ACHN (cell line): ENCODE results near the gene KCNK4.

Experiments used
- DNase-seq: peaks from one replicate; pipeline ENCODE4 v3.0.0-alpha.2; 2015
- in situ Hi-C: cut with HindIII; loops from 2 replicates; pipeline ENCODE4 v1.10.0; 2017; ENCODE audit warnings: low sequenced_read_pairs, low pct_ligation_motif_present, low pct_unique_long_range_greater_than_20kb

The KCNK4 gene

GRCh38 chr11:64333556-64333955, 42.5 kb downstream of the KCNK4 start:
- DNase-seq, result no peak
- in situ Hi-C loops, result no loop called here

GRCh38 chr11:64334764-64335735, 43.9 kb downstream of the KCNK4 start:
- DNase-seq, result peak; percentile 98
- in situ Hi-C loops, result no loop called here

- DNase-seq, result no peak
- in situ Hi-C loops, result no loop called here
These were observed 46.6 kb downstream of the KCNK4 start for GRCh38 chr11:64337538-64338249.

- DNase-seq, result no peak
- in situ Hi-C loops, result no loop called here
These were observed 47.6 kb downstream of the KCNK4 start for GRCh38 chr11:64338716-64339115.

DNA sequence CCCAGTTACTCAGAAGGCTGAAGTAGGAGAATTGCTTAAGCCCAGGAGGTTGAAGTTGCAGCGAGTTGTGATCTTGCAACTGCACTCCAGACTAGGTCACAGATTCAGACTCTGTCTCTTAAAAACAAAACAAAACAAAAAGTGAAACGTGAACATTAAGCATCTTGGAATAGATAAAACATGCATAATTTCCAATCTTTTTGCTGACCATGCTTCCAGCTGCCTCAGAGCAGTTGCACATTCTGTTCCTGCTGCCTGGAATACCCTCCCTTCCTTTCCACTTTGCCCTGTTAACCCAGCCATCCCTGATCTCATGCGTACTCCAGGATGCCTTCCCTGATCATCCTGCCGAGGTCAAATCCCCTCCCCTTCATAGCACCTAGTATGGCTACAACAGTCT, 48.2 kb downstream of the KCNK4 start:
- DNase-seq, result no peak
- in situ Hi-C loops, result no loop called here

DNA sequence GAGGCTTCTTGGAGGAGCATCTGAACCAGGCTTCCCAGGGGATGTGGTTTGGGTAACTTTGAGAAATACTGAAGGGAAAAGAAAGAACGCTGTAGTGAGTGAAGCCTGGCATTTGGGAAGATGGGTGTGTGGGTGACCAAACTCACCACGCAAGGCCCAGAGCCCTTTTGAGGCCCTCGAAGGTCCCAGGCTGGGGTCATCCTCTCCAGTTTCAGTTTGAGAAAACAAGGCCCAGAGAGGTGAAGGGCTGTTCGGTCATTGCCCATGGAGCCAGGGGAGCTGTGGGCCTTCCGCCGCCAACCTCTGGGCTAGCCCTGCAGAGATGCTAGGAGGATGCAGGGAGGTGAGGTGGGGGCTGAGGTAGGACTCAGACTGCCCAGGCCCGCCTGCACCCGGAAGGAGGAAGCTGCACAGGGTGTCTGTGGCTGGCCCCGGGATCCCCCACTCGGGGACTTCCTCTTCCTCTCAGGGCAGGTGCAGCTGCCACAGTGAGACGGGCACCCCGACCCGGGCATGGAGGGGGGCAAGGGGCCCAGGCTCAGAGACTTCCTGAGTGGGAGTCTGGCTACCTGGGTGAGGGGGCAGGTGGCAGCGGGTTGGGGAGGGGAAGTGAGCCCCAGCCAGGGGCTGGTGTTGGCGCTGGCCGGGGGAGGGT, 48.8 kb downstream of the KCNK4 start, which contains the start of gene CCDC88B:
TSS of gene CCDC88B (plus strand) at position 451 of the 655 bp plus-strand sequence. CDS start at position 514, 63 bp downstream.
- in situ Hi-C loops, result no loop called here
- no peak for DNase-seq

DNA sequence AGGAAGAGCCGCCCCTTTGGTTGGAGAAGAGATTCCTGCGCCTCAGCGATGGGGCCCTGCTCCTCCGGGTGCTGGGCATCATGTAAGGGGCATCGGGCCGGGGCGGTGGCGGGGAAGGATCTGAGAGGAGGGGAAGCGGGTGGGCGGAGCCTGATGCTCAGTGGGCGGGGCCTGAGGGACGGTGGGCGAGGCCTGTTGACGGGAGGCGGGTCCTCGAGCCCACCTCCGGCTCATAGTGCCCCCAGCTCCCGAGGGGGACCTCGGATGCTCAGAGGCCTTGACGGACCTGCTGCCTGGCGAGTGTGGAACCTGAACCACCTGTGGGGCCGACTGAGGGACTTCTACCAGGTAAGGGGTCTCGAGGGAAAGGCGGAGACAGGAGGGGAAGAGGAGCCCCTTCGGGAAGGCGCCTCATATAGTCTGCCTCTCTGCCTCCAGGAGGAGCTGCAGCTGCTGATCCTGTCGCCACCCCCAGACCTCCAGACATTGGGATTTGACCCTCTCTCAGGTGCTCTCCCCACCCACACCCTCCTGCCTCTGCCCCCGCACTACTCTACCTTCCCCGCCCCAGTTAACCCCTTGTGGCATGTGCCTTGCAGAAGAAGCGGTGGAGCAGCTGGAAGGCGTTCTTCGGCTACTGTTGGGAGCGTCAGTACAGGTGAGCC, 49.7 kb downstream of the KCNK4 start:
- in situ Hi-C loops, result no loop called here
- DNase-seq, result no peak

GRCh38 chr11:64341429-64341828, 50.3 kb downstream of the KCNK4 start:
- in situ Hi-C loops, result no loop called here
- no peak for DNase-seq

DNA sequence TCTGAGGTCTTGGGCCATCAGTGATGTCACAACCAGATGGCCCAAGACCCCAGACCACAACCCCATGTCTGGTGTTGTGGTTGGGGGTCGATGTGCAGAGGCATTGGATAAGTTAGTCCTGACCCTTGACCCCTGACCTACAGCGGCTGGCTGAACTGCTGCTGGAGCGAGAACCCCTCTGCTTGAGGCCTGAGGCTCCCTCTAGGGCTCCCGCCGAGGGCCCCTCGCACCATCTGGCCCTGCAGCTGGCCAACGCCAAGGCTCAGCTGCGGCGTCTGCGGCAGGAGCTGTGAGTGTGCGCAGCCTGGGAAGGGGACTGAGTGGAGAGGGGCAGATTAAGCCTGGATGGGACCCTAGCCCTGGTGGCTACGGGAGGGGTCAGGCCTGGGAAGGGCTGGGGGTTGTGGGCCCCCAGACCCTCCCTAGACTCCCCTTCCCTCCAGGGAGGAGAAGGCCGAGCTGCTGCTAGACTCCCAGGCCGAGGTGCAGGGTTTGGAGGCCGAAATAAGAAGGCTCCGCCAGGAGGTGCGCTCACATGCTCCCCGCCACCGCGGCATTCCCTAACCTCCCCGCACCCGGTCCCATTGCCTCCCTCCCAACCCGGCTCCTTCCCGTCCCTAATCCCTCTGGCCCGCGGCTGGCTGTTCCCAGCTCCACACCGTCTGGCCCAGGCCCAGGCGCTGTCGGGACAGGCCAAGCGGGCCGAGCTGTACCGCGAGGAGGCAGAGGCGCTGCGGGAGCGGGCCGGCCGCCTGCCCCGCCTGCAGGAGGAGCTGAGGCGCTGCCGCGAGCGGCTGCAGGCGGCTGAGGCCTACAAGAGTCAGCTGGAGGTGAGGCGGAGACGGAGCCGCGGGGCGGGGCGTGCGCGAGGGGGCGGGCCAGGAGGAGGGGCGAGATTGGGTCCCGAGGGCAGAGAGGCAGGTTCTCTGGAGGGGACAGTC, 51.0 kb downstream of the KCNK4 start:
- DNase-seq, result peak; percentile 85
- in situ Hi-C loops, result no loop called here

- in situ Hi-C loops, result no loop called here
- DNase-seq, result no peak
These were observed 52.0 kb downstream of the KCNK4 start for GRCh38 chr11:64342869-64343745.

- in situ Hi-C loops, result no loop called here
- peak; percentile 39 for DNase-seq
These were observed 52.9 kb downstream of the KCNK4 start for GRCh38 chr11:64343767-64344559.

GRCh38 chr11:64344787-64345186, 53.7 kb downstream of the KCNK4 start:
- no peak for DNase-seq
- in situ Hi-C loops, result no loop called here

GRCh38 chr11:64347193-64347867, 56.2 kb downstream of the KCNK4 start:
- DNase-seq, result no peak
- in situ Hi-C loops, result no loop called here

DNA sequence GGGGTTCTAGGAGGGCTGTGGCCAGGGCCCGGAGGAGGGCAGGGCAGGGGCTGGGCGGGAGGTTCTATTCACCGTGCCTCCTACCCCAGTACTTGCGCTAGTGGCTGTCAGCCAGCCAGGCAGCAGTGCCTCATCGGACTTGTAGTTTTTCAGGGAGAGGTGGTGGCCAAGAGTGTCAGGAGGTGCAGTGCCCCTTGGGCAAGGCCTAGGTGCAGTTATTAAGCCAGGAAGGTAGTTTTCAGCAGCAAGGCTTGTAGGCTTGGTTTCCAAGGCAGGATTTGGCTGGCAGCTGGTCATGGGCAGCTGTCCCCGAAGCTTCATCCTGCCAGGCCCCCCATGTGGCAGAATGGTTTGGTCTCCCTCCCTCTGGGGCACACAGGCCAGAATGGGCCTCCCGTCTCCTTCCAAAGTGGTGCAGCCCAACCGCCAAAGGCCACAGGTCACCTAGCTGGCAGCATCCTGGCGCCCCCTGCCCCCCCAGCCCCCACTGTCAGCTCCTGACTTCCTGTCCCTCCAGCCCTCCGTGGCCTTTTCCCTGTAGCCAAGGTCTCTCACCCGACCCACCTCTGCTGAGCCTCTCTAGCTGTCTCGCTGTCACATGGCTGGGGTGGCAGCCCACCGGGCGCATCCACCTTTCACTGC, 57.4 kb downstream of the KCNK4 start:
- in situ Hi-C loops, result no loop called here

DNA sequence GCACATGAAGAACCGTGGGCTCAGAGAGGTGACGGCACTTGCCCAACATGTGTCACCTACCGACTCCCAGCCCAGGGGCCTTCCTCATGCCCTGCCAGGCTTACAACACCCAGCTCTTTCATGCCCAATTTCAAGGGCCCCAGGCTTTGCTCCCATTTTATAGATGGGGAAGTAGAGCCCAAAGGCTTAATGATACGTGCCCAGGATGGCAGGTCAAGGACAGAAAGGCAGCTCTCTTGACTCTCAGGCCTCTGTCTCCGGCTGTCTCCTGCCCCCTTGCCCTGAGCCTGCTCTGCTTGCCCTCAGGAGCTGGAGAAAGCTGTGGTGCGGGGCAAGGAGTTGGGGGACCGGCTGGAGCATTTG, 57.9 kb downstream of the KCNK4 start:
- in situ Hi-C loops, result no loop called here
- DNase-seq, result no peak

More for the DNA sequence above, 57.4 kb downstream of the KCNK4 start:
- DNase-seq, result no peak
